NCI-H1092 treated with DMSO at 0.1 percent for 48 hours (cell line): Measurements from ENCODE around the gene SLC45A1.

Experiments used
- DNase-seq: peaks from one replicate; lab custom pipeline; 2025; lab: John Stamatoyannopoulos, UW

SLC45A1 gene

DNA sequence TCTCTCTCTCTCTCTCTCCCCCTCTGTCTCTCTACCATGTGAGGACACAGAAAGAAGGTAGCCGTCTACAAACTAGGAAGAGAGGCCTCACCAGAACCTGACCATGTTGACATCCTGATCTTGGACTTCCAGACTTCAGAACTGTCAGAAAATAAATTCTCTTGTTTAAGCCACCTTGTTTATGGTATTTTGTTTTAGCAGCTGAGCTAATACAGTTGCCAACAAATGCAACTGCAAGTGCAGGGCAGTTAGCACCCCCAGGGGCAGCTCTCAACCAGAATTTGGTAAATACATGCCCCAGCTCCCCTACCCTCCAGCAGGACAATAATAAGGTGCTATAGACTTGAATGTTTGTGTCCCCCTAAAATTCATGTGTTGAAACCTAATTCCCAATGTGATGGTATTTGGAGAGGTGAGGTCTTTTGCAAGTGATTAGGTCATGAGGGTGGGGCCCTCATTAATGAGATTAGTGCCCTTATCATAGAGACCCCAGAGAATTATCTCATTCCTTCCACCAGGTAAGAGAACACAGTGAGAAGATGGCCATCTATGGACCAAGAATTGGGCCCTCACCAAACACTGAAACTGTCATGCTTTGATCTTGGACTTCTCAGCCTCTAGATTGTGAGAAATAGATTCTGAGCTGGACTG lies 6.7 kb upstream of the SLC45A1 start:
- DNase-seq, result no peak

DNA sequence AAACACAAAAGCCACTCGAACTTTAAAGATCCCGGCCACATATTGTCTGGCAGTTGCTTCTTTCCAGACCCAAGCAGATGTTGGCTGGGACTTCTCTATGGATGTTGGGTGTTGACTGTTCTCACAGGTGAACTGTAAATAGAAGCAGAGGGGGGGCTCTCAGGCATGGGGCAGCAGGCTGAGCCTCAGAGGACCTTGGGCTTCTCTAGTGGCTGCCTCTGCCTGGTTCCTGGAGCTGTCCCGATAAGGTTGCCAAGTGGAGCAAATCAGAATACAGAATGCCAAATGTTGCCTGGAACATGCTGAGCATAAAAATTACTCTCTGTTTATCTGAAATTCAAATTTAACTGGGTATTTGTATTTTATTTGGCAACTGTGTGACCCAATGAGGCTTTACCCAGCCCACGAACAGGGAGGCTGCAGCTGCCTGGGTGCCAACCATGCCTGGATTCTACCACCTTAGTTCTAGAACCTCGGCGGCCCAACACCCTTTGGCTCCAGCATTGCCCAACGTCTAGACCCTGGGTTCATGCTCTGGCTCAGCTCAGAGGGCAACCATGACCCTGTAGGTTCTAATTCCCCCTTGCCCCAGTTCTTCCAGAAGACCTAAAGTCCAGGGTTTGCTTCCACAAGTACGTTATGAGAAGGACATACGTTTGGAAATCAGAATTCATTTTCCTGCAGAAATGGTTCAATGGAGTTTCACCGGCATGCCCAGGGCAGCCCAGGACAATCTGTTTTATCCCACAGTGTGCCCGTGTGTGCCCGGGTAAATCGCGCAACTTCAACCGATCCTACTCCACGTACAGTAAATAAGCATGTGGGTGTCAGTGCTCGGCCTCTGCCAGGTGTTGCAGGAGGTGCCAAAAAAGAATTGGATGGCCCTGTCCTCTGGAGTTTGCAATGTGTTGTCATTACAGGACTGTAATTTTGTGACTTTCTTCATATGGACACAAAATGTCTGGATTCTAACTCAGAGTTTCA lies 5.4 kb upstream of the SLC45A1 start:
- DNase-seq, result no peak

GRCh38 chr1:8313231-8313630 lies 4.7 kb upstream of the SLC45A1 start:
- no peak for DNase-seq

- peak; percentile 66 for DNase-seq
These were observed 3.3 kb upstream of the SLC45A1 start for GRCh38 chr1:8314346-8315280.

GRCh38 chr1:8315573-8316475 lies 2.1 kb upstream of the SLC45A1 start:
- no peak for DNase-seq

DNA sequence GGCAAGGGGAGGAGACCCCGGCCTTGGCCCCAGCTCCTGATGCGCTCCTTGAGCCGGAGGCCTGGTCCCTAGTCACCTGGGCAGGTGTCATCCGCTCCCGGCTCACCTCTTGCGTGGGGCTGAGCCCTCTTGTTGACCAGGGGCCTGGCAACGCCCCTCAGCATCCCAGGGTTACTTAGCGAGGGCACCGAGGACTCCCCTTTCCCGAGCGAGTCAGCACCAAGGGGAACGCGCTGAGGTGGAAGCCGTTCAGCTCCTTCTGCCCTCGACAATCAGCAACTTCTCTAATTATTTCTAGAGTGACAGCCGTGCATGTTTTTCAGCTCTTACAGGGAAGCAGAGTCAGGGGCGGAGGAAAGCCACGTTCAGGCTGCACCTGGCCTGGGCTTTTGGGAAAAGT lies 522 bp downstream of the SLC45A1 start:
- DNase-seq, result no peak

- DNase-seq, result no peak
These were observed 3.7 kb downstream of the SLC45A1 start for GRCh38 chr1:8321612-8322011.

DNA sequence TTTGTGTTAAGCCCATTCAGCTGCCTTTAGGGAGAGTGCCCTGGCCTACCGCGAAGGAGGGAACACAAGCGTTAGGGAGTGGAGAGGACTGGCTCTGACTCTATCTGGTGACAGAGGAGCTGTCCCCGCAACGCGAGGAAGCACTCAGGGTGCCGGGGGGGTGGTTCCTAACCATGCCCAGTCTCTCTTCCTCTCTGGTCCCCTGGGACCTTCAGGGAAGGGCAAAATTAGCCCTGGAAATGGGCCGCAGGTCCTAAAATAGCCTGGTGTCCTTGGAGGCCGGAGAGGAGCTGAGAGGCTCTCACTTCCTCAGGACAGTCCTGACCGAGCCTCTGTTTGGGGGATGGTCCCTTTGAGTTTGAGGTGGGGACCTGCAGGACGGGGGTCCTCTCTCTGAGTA lies 5.8 kb downstream of the SLC45A1 start:
- no peak for DNase-seq

DNA sequence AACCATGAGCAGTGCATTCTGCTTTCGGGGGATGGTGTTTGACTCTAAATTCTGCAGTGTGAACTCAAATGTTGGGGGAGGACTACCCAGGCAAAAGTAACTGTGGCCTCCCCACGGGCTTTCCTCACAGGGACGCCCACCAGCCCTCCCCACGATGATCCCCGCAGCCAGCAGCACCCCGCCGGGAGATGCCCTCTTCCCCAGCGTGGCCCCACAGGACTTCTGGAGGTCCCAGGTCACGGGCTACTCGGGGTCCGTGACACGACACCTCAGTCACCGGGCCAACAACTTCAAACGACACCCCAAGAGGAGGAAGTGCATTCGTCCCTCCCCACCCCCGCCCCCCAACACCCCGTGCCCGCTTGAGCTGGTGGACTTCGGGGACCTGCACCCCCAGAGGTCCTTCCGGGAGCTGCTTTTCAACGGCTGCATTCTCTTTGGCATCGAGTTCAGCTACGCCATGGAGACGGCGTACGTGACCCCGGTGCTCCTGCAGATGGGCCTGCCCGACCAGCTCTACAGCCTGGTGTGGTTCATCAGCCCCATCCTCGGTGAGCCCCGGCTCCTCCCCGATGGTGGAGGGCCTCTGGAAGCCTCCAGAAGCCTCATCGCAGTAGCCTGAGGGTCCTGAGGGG lies 6.4 kb downstream of the SLC45A1 start:
- no peak for DNase-seq

DNA sequence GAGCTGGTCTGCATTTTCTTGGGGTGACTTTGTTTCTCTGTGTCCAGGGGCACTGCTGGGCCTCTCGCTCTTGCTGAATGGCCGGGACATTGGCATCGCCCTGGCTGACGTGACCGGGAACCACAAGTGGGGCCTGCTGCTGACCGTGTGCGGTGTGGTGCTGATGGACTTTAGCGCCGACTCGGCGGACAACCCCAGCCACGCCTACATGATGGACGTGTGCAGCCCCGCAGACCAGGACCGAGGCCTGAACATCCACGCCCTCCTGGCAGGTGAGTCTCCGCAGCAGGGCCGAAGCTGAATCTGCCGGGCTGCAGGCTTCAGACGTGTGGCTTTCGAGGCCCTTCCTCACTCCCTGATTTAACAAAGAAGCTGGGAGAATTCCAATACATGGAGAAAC lies 7.9 kb downstream of the SLC45A1 start:
- DNase-seq, result no peak

DNA sequence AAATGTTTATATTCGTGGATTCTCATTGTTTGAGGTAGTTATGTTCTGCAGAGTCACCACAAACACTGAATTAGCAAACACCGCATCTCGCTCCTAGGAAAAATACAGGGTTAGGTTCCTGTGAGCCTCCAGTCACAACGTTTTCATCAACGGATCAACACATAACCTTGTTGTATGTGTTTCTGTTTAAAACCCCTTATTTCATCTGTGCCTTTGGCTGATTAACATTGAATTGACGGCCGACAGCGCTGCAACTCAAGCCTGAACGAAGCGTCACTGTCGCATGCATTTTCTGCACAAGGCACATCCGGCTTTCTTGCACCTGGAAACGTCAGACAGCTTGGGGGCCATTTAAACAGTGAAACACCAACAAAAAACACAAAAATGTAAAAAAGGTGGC lies 8.4 kb downstream of the SLC45A1 start:
- DNase-seq, result no peak

- no peak for DNase-seq
These were observed 10.4 kb downstream of the SLC45A1 start for GRCh38 chr1:8328271-8328670.

DNA sequence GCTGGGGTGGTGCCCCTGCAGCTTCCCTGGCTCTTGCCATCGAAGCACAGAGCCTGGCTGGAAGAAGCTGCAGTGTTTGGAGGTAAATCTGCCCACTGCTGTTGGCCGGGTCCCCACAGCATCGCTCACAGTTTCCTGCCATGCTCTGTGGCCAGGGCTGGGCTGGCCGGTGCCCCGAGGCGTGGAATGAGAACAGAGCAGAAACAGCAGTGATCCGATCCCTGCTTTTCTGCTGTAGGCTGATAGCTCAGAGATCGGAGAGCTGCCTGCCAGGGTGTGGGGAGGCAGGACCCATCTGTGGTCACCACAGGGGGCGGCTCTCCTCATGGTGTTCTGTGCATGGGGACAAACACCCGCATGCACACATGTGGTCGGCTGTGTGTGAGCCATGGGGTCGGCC lies 11.5 kb downstream of the SLC45A1 start:
- no peak for DNase-seq

- DNase-seq, result no peak
These were observed 11.9 kb downstream of the SLC45A1 start for GRCh38 chr1:8329858-8330257.

DNA sequence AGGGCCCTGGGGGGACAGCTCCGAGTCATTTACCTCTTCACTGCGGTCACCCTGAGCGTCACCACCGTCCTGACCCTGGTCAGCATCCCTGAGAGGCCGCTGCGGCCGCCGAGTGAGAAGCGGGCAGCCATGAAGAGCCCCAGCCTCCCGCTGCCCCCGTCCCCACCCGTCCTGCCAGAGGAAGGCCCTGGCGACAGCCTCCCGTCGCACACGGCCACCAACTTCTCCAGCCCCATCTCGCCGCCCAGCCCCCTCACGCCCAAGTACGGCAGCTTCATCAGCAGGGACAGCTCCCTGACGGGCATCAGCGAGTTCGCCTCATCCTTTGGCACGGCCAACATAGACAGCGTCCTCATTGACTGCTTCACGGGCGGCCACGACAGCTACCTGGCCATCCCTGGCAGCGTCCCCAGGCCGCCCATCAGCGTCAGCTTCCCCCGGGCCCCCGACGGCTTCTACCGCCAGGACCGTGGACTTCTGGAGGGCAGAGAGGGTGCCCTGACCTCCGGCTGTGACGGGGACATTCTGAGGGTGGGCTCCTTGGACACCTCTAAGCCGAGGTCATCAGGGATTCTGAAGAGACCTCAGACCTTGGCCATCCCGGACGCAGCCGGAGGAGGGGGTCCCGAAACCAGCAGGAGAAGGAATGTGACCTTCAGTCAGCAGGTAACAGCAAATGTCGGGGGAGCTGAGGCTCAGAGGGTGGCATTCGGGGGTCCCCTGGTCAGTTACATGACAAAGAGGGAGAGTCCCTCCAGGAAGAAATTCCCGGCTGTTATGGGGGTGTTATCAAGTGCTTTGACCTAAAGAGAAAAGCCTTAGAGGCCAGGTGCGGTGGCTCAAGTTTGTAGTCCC lies 12.6 kb downstream of the SLC45A1 start:
- DNase-seq, result no peak

GRCh38 chr1:8332806-8333205 lies 14.9 kb downstream of the SLC45A1 start:
- DNase-seq, result no peak

DNA sequence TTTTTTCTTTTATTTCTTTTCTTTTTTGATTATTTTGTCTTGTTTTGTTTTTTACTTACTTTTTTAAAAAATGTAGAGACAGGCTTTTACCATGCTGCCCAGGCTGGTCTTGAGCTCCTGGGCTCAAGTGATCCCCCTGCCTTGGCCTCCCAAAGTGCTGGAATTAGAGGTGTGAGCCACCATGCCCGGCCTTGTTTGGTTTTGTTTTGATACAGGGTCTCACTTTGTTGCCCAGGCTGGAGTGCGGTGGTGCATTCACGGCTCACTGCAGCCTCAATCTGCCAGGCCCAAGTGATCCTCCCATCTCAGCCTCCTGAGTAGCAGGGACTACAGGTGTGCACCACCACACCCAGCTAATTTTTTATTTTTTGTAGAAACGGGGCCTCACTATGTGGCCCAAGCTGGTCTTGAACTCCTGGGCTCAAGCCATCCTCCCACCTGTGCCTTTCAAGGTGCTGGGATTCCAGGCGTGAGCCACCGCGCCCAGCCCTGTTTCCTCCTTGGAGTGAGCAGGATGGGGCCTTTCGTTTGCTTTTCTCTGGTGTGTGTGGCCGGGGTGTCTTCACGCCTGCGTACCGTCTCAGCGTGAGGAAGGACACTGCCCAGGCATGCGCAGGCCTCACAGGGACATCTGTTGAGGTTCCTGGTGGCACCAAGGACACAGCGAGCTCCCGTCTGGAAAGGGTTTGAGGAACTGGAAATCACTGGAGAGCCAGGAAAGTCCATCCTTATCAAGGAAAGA lies 15.5 kb downstream of the SLC45A1 start:
- DNase-seq, result no peak

DNA sequence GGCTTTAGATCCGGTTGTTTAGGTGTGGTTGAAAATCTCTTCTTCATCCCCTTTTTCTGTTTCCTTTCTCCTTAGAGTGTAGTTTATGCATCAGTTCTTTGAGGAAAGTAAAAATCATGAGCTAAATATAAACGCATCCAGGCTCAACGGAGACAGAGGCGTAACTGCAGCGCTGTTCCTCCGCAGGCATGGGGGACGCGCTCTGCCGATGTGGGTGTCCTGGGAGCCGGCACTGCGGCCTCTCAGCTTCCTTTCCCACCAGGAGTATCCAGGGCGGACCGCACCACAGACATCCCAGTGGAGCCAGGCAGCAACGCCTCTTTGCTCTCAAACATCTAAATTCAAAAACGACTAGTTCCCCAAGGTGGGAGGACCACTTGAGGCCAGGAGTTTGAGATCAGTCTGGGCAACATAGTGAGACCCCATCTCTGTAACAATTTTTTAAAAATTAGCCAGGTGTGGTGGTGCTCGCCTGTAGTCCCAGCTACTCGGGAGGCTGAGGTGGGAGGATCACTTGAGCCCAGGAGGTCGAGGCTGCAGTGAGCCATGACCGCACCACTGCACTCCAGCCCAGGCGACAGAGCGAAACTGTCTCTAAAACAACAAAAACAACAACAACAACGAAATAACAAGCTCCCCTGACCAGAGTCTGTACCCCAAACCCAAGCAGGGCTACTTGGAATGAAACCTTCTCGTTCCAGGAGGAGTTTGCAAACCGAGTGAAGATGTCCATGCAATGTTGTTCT lies 16.4 kb downstream of the SLC45A1 start:
- DNase-seq, result no peak
